Measurements from ENCODE around the gene FOXP1. TPM values are rescaled to one million over a fixed set of nuclear protein-coding genes. Genes with fewer than 3 reads are reported as not detected.

Gene FOXP1
- total RNA-seq, 1 experiment from 2014 or later, result 58.4 TPM

- H3K4me3 ChIP-seq (ENCODE audit: low read depth, low read length, poor library complexity, severe bottlenecking), result no peak overlapping the region
- BruUV-seq (replicated peaks), result no TSS peak
- CTCF ChIA-PET, result no interaction called here
- no peak for DNase-seq (ENCODE audit: low spot score)
- POLR2A ChIA-PET (ENCODE audit: low non-redundant PET), result no interaction called here
- intact Hi-C loops (cut with micrococcal nuclease; ENCODE audit: unreplicated experiment), result no loop called here
- TF ChIP-seq EZH2 (IDR thresholded peaks at IDR 0.05; ENCODE audit: borderline replicate concordance, low read depth, low read length, poor library complexity, severe bottlenecking) (no peak), CTCF (conservative IDR thresholded peaks at IDR 0.05; ENCODE audit: low read depth, low read length) (no peak)
- no peaks in the 10 kb centered on the region for H3K27me3 ChIP-seq (replicated peaks; ENCODE audit: insufficient read depth, low read depth, low read length, poor library complexity)
- no peaks in the 10 kb centered on the region for H3K9me3 ChIP-seq (ENCODE audit: low read depth, low read length, poor library complexity, severe bottlenecking)
- H3K36me3 ChIP-seq (ENCODE audit: insufficient read depth, low read length, poor library complexity, severe bottlenecking), result no peaks in the 10 kb centered on the region
- H3K27ac ChIP-seq (ENCODE audit: low read depth, low read length, poor library complexity, severe bottlenecking), result no peak overlapping the region
- H3K4me1 ChIP-seq (ENCODE audit: insufficient read depth, low read length, poor library complexity, severe bottlenecking), result peaks cover 7% of the 10 kb centered on the region
Observed at GRCh38 chr3:71269906-71270305, 313.6 kb downstream of the FOXP1 start.

- POLR2A ChIA-PET (ENCODE audit: low non-redundant PET), result no interaction called here
- no TSS peak for BruUV-seq (replicated peaks)
- no peaks in the 10 kb centered on the region for H3K36me3 ChIP-seq (ENCODE audit: insufficient read depth, low read length, poor library complexity, severe bottlenecking)
- no peaks in the 10 kb centered on the region for H3K27me3 ChIP-seq (replicated peaks; ENCODE audit: insufficient read depth, low read depth, low read length, poor library complexity)
- H3K27ac ChIP-seq (ENCODE audit: low read depth, low read length, poor library complexity, severe bottlenecking), result no peak overlapping the region
- no peak overlapping the region for H3K4me3 ChIP-seq (ENCODE audit: low read depth, low read length, poor library complexity, severe bottlenecking)
- CTCF ChIA-PET, result no interaction called here
- intact Hi-C loops (cut with micrococcal nuclease; ENCODE audit: unreplicated experiment), result no loop called here
- TF ChIP-seq EZH2 (IDR thresholded peaks at IDR 0.05; ENCODE audit: borderline replicate concordance, low read depth, low read length, poor library complexity, severe bottlenecking), result no peak
- TF ChIP-seq CTCF (conservative IDR thresholded peaks at IDR 0.05; ENCODE audit: low read depth, low read length), result no peak
- H3K4me1 ChIP-seq (ENCODE audit: insufficient read depth, low read length, poor library complexity, severe bottlenecking), result peaks cover 7% of the 10 kb centered on the region
- no peak for DNase-seq (ENCODE audit: low spot score)
- no peaks in the 10 kb centered on the region for H3K9me3 ChIP-seq (ENCODE audit: low read depth, low read length, poor library complexity, severe bottlenecking)
Observed at GRCh38 chr3:71268462-71268999, 315.0 kb downstream of the FOXP1 start.

- ChIA-PET CTCF (no interaction called here), POLR2A (ENCODE audit: low non-redundant PET) (no interaction called here)
- H3K27me3 ChIP-seq (replicated peaks; ENCODE audit: insufficient read depth, low read depth, low read length, poor library complexity), result no peaks in the 10 kb centered on the region
- no peaks in the 10 kb centered on the region for H3K36me3 ChIP-seq (ENCODE audit: insufficient read depth, low read length, poor library complexity, severe bottlenecking)
- H3K9me3 ChIP-seq (ENCODE audit: low read depth, low read length, poor library complexity, severe bottlenecking), result no peaks in the 10 kb centered on the region
- H3K27ac ChIP-seq (ENCODE audit: low read depth, low read length, poor library complexity, severe bottlenecking), result no peak overlapping the region
- TF ChIP-seq EZH2 (IDR thresholded peaks at IDR 0.05; ENCODE audit: borderline replicate concordance, low read depth, low read length, poor library complexity, severe bottlenecking) (no peak), CTCF (conservative IDR thresholded peaks at IDR 0.05; ENCODE audit: low read depth, low read length) (no peak)
- H3K4me1 ChIP-seq (ENCODE audit: insufficient read depth, low read length, poor library complexity, severe bottlenecking), result peaks cover 7% of the 10 kb centered on the region
- BruUV-seq (replicated peaks), result no TSS peak
- intact Hi-C loops (cut with micrococcal nuclease; ENCODE audit: unreplicated experiment), result no loop called here
- no peak overlapping the region for H3K4me3 ChIP-seq (ENCODE audit: low read depth, low read length, poor library complexity, severe bottlenecking)
- DNase-seq (ENCODE audit: low spot score), result no peak
Observed at GRCh38 chr3:71266875-71267274, 316.7 kb downstream of the FOXP1 start.
